ENCODE results near the gene UGT1A9.

The UGT1A9 gene

GRCh38 chr2:233764761-233765160 lies 93.1 kb downstream of the UGT1A9 start:
- DNase-seq: no peak

DNA sequence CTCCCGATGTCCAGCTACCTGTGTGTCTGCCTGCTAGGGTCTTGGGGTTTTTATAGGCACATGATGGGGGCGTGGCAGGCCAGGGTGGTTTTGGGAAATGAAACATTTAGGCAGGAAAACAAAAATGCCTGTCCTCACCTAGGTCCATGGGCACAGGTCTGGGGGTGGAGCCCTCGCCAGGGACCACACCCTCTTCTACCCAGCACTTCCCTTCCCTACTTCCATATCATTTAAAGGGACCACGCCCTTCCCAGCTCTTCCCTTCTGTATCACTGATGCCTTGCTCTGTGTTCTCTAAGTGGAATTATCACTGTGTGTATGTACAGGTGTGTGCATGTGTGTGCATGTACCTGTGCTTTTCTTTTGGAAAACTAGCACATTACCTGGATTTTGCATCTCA lies 94.7 kb downstream of the UGT1A9 start:
- no peak for DNase-seq

- no peak for DNase-seq
Measured at GRCh38 chr2:233768076-233768475, 96.4 kb downstream of the UGT1A9 start.

DNA sequence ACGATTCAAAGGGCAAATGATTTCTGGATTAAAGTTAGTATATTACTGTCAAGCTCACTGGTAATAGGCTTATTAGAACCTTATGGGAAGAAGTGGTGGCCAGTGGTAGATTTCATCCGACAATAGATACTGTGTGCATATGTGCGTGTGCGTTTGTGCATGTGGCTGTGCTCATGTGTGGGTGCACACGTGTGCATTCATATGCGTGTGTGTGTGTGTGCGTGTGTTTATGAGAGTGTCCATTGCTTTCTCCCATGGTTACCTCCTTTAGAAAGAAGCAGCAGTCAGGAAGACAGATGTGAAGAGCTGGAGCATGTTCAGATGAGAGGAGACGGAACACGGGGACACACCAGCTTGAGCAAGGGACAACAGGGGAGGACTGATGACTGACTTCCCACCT lies 97.6 kb downstream of the UGT1A9 start:
- DNase-seq: no peak

DNA sequence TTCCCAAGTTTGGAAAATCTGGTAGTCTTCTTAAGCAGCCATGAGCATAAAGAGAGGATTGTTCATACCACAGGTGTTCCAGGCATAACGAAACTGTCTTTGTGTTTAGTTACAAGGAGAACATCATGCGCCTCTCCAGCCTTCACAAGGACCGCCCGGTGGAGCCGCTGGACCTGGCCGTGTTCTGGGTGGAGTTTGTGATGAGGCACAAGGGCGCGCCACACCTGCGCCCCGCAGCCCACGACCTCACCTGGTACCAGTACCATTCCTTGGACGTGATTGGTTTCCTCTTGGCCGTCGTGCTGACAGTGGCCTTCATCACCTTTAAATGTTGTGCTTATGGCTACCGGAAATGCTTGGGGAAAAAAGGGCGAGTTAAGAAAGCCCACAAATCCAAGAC lies 100.5 kb downstream of the UGT1A9 start:
- DNase-seq: no peak

GRCh38 chr2:233772583-233772982 lies 100.9 kb downstream of the UGT1A9 start:
- no peak for DNase-seq

GRCh38 chr2:233773854-233774253 lies 102.2 kb downstream of the UGT1A9 start:
- no peak for DNase-seq

- DNase-seq: no peak
Measured at GRCh38 chr2:233775414-233775813, 103.7 kb downstream of the UGT1A9 start.

DNA sequence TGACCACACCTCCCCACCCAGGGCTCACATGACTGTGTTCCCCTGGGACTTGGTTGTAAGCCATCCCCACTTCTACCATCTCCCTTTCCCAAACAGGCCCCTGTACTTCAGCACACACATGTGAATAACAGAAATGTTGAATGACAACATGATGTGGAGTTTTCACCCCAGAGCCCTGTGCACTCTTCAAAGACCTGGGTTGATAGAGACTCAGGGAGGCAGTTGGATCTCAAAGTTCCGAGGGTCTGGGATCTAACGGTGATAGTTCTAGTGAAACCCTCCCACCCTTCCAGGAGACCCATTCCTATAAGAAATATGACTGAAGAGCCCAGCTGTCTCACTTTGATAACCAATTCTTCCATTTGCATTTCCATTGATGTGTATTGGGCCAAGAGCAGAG lies 106.3 kb downstream of the UGT1A9 start, which contains the start of gene MROH2A:
Gene MROH2A, plus strand, starts transcription at position 301 of the 400 bp plus-strand sequence. CDS start 1,029 bp downstream, outside the sequence.
- DNase-seq: no peak

DNA sequence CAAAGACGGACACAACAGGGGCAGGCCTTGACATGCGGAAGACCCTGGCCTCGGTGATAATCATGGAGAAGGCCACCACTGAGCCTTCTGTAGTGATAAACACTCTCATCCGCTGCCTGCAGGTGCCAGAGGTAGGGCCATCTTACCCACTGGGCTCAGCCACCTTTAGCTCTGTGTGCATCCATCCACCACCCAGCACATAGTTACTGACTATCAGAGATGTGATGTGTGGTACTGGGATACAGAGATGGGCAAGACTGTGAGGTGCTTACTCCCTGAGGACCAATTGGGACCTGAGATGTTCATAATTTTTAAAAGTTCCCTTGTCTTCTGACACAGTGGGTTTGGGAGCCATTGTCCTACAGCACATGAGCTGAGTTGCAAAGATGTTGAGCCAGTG lies 108.0 kb downstream of the UGT1A9 start:
- no peak for DNase-seq

- no peak for DNase-seq
Measured at GRCh38 chr2:233780771-233781170, 109.1 kb downstream of the UGT1A9 start.

DNA sequence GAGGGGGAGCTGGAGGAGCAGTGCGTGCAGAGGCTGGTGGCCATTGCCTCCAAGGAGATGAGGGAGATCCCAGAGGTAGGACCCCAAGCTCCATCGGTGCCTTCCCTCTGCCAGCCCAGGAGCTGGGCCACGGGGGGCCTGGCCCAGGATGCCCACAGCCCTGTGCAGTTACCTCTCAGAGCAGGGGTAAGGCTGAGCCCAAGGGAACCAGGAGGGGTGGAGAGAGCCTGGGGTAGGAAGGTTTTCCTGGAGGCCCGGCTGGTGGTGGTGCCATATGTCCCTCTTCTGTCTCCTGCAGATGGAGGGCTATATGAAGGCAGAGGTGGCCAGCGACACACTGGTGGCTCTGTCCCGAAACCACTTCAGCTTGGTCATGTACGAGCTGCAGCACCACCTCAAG lies 117.9 kb downstream of the UGT1A9 start:
- DNase-seq: no peak

GRCh38 chr2:233791151-233791882 lies 119.6 kb downstream of the UGT1A9 start:
- DNase-seq: no peak

DNA sequence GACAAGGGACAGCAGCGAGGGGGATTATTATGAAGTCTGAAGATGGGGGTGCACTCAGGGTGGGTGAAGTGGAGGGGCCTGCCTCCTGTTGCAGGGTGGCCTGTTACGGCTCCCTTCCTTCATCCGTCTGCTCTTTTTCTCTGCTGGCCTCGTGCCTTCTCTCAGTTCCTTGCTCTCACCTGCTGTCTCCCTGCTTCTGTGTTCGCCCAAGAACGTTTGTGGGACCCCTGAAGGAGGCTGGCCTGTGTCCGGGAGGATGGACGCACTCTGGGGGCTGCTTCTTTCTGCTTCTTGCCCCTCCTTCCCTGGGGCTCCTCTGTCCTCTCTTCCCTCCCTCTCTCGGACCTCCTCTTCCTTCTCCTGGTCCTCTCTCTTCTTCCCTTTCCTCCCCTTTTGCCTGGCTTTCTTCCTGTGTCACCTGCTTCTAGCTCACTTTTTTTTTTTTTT lies 120.2 kb downstream of the UGT1A9 start:
- no peak for DNase-seq

DNA sequence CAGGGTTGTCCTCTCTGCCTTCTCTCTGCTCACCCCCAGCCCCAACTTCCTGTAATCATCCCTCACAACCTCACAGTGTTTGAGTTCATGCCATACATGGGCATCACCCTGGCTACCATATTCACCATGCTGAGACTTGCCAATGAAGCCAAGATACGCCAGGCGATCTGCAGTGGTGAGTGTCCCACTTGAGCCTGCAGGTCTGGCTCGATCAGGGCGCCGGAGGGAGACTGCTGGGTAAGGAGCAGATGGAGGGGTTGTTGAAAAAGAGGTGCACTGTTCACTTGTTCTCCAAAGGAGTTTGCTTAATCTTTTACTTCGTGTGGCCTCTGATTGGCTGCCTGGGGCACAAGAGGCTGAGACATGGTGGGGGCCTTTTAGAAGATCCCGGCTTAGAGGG lies 121.0 kb downstream of the UGT1A9 start:
- no peak for DNase-seq

GRCh38 chr2:233793465-233794127 lies 121.9 kb downstream of the UGT1A9 start:
- no peak for DNase-seq

DNA sequence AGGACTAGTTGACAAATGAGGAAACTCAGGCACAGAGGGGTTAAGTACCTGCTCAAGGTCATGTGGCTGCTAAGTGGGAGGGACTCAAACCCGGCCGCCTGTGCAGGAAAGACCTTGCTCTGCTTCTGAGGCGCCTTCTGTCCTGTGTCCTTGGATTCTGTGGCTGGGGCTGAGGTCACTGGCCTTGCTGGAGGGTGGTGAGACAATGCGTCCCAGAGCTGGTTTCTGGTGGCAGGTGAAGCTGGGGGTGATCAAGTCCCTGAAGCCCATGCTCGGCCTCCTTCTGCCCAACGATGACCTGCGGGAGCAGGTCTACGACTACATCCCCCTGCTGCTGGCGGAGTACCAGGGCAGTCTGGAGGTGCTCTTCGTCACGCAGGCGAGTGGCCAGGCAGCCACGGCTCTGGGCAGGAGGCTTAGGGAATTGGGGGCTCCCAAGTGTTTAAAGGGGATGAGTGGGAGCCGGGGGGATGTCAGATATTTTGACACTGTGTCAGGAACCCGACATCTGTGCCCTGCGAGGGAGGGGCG lies 122.5 kb downstream of the UGT1A9 start:
- DNase-seq: no peak

- peak; percentile 10 for DNase-seq
Measured at GRCh38 chr2:233795735-233796171, 124.1 kb downstream of the UGT1A9 start.

DNA sequence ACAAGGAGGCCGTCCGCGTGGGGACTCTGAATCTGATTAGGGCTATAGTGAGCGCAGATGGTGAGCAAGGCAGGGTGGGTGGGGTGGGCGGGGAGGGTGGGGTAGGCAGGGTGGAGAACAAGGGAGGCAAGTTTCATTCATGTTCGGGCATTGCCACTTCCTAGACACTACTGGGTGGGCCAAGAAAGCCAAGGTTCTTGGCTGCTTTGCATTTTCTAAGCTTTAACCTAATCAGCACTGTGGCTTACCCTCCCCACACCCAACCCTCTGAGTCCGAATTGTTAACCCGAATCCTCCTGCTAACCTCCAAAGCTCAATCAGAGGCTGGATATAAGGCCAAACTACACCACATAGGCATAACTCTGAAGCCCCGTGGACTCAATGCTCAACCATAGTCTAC lies 124.6 kb downstream of the UGT1A9 start:
- no peak for DNase-seq

- DNase-seq: peak; percentile 15
Measured at GRCh38 chr2:233798335-233799086, 126.8 kb downstream of the UGT1A9 start.

- DNase-seq: peak; percentile 11
Measured at GRCh38 chr2:233799087-233799665, 127.5 kb downstream of the UGT1A9 start.

DNA sequence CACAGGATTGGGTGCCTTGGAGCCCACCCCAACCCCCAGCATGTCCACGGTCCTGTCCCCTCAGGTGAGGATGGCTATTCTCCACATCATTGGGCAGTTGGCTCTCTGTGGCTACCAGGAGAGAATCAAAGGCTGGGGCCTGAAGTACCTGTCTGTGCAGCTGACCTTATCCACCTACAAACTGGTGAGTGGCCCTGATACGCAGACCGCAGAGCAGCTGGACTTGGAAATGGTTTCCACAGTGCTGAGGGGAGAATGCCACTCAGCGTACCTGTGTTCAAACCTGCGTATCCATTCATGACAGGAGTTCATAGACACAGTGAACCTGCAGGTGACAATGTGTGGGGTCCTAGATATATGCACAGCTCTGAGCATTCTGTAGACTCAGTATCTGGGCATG lies 128.0 kb downstream of the UGT1A9 start:
- peak; percentile 5 for DNase-seq

- peak; percentile 4 for DNase-seq
Measured at GRCh38 chr2:233800208-233800607, 128.5 kb downstream of the UGT1A9 start.
